Breast epithelium (tissue), 3 donors: Measurements from ENCODE around the gene TRERF1.

Source experiments
- POLR2A ChIP-seq: fragments of 450-650 bp; IDR thresholded peaks from one replicate; pipeline ENCODE4 v1.6.1; 2016; ENCODE audit warnings: antibody characterized with exemption, mild to moderate bottlenecking, moderate library complexity
- POLR2AphosphoS5 ChIP-seq, 3 donors: sonication (generic); formaldehyde crosslinking; IDR thresholded peaks; one replicate each; pipeline ENCODE4 v1.6.1; 2017; ENCODE audit warnings: antibody characterized with exemption in 3 of 3
- TF ChIP-seq, protein P1 (sequence below), 3 donors: fragments of 450-650 bp; IDR thresholded peaks; one replicate each; pipeline ENCODE4 v1.5.1; 2016 to 2017; ENCODE audit warnings: antibody characterized with exemption in 3 of 3, mild to moderate bottlenecking in 3 of 3, moderate library complexity in 3 of 3

DNA sequence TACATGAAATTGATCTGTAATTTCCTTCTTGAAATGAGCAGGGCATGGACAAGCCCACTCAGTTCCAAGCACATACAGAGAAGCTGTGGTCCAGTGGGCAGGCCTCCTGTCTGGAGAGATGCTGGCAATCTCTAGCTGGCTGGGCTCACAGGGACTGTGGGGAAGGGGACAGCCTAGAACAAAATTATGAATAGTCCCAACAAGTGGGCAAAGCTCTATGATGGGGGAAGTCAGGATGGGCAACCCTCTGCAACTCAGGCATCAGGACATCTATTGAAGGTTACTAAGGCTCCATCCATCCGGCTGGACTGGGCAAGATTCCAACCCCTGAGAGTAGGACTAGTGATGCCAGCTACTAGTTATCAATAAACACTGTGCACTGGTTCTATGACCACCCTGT lies 40.9 kb downstream of the TRERF1 start:
- TF ChIP-seq, protein P1, sequence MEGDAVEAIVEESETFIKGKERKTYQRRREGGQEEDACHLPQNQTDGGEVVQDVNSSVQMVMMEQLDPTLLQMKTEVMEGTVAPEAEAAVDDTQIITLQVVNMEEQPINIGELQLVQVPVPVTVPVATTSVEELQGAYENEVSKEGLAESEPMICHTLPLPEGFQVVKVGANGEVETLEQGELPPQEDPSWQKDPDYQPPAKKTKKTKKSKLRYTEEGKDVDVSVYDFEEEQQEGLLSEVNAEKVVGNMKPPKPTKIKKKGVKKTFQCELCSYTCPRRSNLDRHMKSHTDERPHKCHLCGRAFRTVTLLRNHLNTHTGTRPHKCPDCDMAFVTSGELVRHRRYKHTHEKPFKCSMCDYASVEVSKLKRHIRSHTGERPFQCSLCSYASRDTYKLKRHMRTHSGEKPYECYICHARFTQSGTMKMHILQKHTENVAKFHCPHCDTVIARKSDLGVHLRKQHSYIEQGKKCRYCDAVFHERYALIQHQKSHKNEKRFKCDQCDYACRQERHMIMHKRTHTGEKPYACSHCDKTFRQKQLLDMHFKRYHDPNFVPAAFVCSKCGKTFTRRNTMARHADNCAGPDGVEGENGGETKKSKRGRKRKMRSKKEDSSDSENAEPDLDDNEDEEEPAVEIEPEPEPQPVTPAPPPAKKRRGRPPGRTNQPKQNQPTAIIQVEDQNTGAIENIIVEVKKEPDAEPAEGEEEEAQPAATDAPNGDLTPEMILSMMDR (IDR thresholded peaks at IDR 0.05), result no peak
- TF ChIP-seq POLR2AphosphoS5 (IDR thresholded peaks at IDR 0.05) (no peak), POLR2A (no peak)
